HL-60 (cell line): ENCODE data around the gene NHSL2.

ENCODE experiments used
- CTCF ChIP-seq: IDR thresholded peaks from one replicate; pipeline ENCODE4 v1.5.1; 2011; ENCODE audit warnings: low read length, control low read depth, inconsistent platforms; ENCODE audit not compliant: insufficient read depth
- GABPA ChIP-seq: IDR thresholded peaks from 2 replicates; pipeline ENCODE4 v1.6.1; 2012; ENCODE audit warnings: low read depth
- POLR2AphosphoS5 ChIP-seq: IDR thresholded peaks from 2 replicates; pipeline ENCODE4 v1.6.1; 2012; ENCODE audit warnings: low read depth
- REST ChIP-seq: IDR thresholded peaks from 2 replicates; pipeline ENCODE4 v1.6.1; 2012; ENCODE audit warnings: low read depth; ENCODE audit not compliant: insufficient replicate concordance
- SPI1 ChIP-seq: IDR thresholded peaks from 2 replicates; pipeline ENCODE4 v1.6.1; 2012; ENCODE audit warnings: low read depth, mild to moderate bottlenecking, borderline replicate concordance

- TF ChIP-seq CTCF: no peak
- no peak for TF ChIP-seq POLR2AphosphoS5
- no peak for TF ChIP-seq GABPA
- no peak for TF ChIP-seq REST
- TF ChIP-seq SPI1: no peak
These were observed at the start of gene NHSL2 for GRCh38 chrX:71910643-71910985.
